SK-N-MC (cell line): Measurements from ENCODE around the gene FBXO38.

Source experiments
- EZH2 ChIP-seq: fragments of 200-600 bp; sonication (generic); IDR thresholded peaks from one replicate; pipeline ENCODE4 v1.6.1; 2017; ENCODE audit warnings: antibody characterized with exemption
- FOXP2 ChIP-seq: optimal IDR thresholded peaks from 2 replicates; pipeline ENCODE3; 2011; ENCODE audit warnings: mild to moderate bottlenecking, moderate library complexity; ENCODE audit not compliant: insufficient read depth; ENCODE audit errors: extremely low read length, control extremely low read depth
- POLR2AphosphoS5 ChIP-seq: IDR thresholded peaks from 2 replicates; pipeline ENCODE4 v1.6.1; 2012; ENCODE audit warnings: mild to moderate bottlenecking, low read depth, low read length, borderline replicate concordance

GRCh38 chr5:148437249-148437648 lies 53.5 kb downstream of the FBXO38 start:
- TF ChIP-seq FOXP2 (no peak), EZH2 (no peak), POLR2AphosphoS5 (no peak)
